GM11168 (cell line): ENCODE data around the gene PAK1IP1.
"Not testable (repeated sequence)": the region's sequence is repeated elsewhere in the genome, so short reads cannot be mapped to it uniquely, and the experiment has no call there.

Experiments used
- in situ Hi-C: fragments of 300-500 bp; cut with MboI; formaldehyde crosslinking; loops from one replicate; pipeline ENCODE4 v1.12.0; 2022; ENCODE audit warnings: low sequenced_read_pairs; ENCODE audit not compliant: unreplicated experiment

PAK1IP1 gene

GRCh38 chr6:10740061-10740460 lies 45.3 kb downstream of the PAK1IP1 start:
- in situ Hi-C loops, result no loop called here

DNA sequence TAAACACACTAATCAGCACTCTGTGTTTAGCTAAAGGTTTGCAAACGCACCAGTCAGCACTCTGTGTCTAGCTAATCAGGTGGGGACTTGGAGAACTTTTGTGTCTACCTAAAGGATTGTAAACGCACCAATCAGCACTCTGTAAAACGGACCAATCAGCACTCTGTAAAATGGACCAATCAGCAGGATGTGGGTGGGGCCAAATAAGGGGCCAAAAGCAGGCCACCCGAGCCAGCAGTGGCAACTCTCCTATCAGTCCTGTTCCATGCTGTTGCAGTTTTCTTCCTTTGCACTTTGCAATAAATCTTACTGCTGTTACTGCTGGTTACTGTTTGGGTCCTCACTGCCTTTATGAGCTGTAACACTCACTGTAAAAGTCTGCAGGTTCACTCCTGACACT lies 46.9 kb downstream of the PAK1IP1 start:
- in situ Hi-C loops, result not testable (repeated sequence)

- in situ Hi-C loops, result no loop called here
Observed at GRCh38 chr6:10742251-10742650, 47.5 kb downstream of the PAK1IP1 start.

- in situ Hi-C loops, result no loop called here
Observed at GRCh38 chr6:10743515-10743914, 48.7 kb downstream of the PAK1IP1 start.

DNA sequence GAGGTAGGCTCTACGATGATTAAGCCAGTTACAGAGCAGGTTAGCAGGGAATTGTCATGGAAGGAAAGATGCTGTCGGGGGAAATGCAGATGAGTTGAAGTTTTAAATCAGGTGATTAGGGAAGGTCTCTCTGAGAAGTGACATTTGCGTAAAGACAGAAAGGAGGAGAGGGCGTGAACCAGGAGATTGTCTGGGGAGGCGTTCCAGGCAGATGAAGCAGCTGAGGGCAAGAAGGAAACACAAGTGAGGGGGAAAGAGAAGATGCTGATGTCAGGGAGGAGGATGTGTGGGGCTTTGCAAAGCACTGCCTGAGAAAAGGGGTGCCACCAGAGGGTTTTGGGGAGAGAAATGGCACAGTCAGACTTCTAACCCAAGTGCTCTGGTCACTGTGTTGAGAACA lies 50.3 kb downstream of the PAK1IP1 start:
- in situ Hi-C loops, result no loop called here

GRCh38 chr6:10746915-10747250 lies 52.1 kb downstream of the PAK1IP1 start:
- in situ Hi-C loops, result no loop called here

GRCh38 chr6:10747251-10747972 lies 52.6 kb downstream of the PAK1IP1 start, which contains the start of gene TMEM14B:
Gene TMEM14B, plus strand, starts transcription at chr6:10747805. Its CDS starts 1,441 bp downstream, at chr6:10749246.
- in situ Hi-C loops, result no loop called here

DNA sequence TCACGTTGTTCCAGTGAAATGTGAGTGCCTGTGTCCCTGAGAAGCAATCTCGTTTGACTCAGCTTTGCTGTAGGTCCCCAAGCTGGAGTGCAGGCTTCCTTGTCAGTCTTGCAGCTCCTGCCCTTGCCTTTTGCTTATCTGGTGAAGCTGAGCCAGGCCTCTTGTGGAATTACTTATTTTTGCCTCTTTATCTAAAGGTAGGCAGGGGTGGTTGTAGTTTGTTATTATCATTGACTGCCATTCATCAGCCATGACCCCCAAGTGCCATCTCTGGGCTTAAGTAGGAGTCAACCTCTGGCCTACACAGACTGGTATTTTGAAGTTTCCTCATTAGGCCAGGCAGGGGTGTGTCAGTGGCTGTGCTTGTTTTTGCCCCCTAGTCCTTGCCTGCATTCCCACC lies 55.0 kb downstream of the PAK1IP1 start:
- in situ Hi-C loops, result no loop called here

DNA sequence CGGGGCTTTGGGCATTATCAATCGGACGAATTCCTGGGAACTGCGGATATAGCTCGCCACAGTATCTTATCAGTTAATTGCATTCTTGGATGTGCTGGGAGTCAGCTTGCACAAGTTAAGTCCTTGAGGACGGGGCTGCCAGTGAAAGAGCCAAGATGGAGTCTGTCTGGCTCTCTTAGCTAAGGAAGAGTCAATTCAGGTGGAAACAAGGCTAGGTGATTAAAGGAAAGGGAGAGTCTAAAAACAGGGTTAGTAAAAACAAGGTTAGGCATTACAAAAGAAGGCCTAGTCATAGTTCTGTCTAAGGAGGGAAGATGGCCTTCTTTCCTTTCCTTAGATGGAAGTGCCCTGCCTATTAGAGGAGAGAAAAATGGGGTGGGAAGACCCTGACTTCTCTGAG lies 55.8 kb downstream of the PAK1IP1 start:
- in situ Hi-C loops, result not testable (repeated sequence)

- in situ Hi-C loops, result not testable (repeated sequence)
Observed at GRCh38 chr6:10751757-10752156, 57.0 kb downstream of the PAK1IP1 start.

DNA sequence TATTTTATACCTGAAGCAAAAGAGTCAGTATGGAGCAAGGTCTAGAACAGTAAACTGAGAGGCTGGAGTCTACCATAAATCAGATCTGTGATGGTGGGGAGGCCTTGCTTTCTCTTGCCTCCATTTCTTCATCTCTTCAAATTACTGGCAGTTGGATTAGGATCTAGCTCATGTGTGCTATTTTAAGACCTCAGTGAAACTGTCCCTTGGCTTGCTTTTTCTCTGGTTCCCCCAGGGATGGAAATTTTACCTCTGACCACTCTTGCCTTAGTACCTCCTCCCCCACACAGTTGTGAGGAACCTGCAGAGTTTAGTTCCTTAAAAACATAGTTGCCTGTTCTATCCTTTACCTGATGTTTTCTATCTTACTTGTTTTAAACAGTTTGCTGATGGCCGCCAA lies 61.3 kb downstream of the PAK1IP1 start:
- in situ Hi-C loops, result no loop called here
